Measurements from ENCODE around the gene LDAH. TPM values are rescaled to one million over a fixed set of nuclear protein-coding genes. Genes with fewer than 3 reads are reported as not detected.

The LDAH gene
- total RNA-seq, 2 experiments from 2014 or later, result 26.2 to 29.3 TPM

DNA sequence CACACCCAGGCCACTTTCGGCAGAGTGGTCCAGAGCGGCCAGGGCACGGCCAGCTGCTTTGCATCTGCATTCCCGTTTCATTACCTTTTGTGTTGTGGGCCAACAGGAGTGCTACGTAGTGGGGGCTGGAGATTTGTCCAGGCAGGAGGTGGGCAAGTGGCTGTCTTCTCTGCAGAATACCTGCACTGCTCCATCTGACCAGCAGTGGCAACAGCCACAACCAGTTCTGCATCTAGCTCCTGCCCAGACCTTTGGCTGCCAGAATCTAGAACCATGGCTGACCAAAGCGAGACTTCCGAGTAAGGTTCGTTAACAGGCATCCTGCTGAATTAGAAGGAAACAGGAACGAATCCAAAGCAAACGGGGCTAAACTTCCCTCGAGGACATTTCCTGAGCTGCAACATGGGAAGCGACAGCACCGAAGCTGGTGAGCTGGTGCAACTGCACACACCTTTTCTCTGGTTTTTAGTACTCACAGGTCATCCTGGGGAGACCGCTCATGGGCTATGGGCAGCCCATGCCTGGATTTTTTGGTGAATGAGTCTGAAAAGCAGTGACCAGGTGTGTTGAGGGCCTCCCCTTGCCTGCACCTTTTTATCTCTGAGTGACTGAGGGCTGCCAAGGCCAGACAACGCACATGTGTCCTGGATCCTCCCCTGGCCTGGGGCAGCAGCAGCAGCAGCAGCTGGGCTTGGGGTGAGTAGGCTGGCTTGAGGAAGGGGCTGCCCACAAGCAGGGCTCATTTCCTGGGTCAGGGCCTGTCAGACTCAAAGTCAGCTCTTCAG is 145.4 kb downstream of the LDAH start:
- peaks cover 8% of the 10 kb centered on the region for H3K36me3 Mint-ChIP-seq (ENCODE audit: low read depth)
- no peak for TF ChIP-seq CTCF (IDR thresholded peaks at IDR 0.05)
- H3K27ac Mint-ChIP-seq, result no peak overlapping the region
- POLR2A ChIA-PET, result no interaction called here
- no peak overlapping the region for H3K4me3 Mint-ChIP-seq
- CTCF ChIA-PET, result interaction anchor here (0.8 to 11.2 kb wide), 8 partner anchors 11 to 286 kb away, joined by 3 to 83 read pairs (median 4); partner anchors contain the start of gene GDF7
- DNase-seq, result no peak
- ATAC-seq, result no peak
- intact Hi-C loops (cut with micrococcal nuclease), result loop anchor here (5.0 kb wide), 1 partner anchor 290 kb away; no protein-coding TSS in a partner anchor
- no peaks in the 10 kb centered on the region for H3K9me3 Mint-ChIP-seq
- H3K4me1 Mint-ChIP-seq (ENCODE audit: low read depth), result no peaks in the 10 kb centered on the region
- H3K27me3 Mint-ChIP-seq, result peaks cover 5% of the 10 kb centered on the region

DNA sequence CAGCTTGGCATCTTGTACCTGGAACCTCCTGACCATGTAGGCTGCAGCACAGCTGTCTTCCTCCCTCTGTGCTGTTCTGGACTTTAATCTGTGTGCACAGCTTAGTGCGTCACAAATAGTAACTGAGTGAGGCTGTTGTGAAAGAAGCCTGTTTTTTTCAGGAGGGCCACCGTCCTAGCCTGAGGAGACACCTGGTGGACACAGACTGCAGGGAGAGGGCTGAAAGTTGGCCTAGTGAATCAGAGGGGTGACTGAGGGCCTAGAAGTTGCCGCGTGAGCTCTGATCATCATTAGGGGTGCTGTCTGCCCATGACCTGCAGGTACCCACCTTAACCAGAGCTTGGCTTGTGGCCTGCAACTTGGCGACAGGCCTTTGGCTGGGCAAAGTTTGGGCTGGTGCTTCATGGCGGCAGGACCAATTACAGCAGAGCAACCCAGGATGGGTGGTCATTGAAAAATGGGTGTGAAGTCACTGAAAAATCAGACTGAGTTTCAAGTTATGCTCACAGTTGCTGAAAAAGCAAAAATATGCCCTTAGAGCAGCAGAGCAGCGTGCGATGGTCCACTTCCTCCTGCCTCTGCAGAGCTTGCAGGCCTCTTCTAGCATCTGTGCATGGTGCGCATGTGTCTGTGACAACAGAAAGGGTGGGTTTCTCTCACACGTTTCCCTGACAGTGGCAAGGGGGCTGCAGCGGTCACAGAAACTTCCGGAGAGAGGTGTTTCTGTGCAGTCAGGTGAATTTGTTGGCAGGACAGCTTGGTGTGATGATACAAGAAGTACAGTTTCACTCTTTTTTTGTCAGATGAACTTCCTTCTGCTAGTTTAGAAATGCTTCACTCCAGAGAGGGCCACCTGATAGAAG is 146.3 kb downstream of the LDAH start:
- POLR2A ChIA-PET, result interaction anchor here (1.3 kb wide), 1 partner anchor 25 kb away, joined by 3 read pairs; no protein-coding TSS in a partner anchor
- intact Hi-C loops (cut with micrococcal nuclease), result loop anchor here (5.0 kb wide), 1 partner anchor 291 kb away; no protein-coding TSS in a partner anchor

GRCh38 chr2:20675701-20676352 is 147.1 kb downstream of the LDAH start:
- ChIA-PET POLR2A (interaction anchor here (0.8 to 1.3 kb wide), 3 partner anchors 10 to 229 kb away, joined by 3 to 5 read pairs (median 3); partner anchors contain the start of gene RHOB), CTCF (interaction anchor here (1.0 to 11.2 kb wide), 5 partner anchors 10 to 288 kb away, joined by 3 to 83 read pairs (median 6); no protein-coding TSS in a partner anchor)
- TF ChIP-seq CTCF (IDR thresholded peaks at IDR 0.05), result no peak
- intact Hi-C loops (cut with micrococcal nuclease), result loop anchor here (5.0 kb wide), 1 partner anchor 291 kb away; no protein-coding TSS in a partner anchor
- ATAC-seq (peak; percentile 61), DNase-seq (peak; percentile 27)
- Mint-ChIP-seq H3K4me3 (no peak overlapping the region), H3K9me3 (no peaks in the 10 kb centered on the region), H3K4me1 (ENCODE audit: low read depth) (no peaks in the 10 kb centered on the region), H3K36me3 (ENCODE audit: low read depth) (peaks cover 2% of the 10 kb centered on the region), H3K27me3 (peaks cover 18% of the 10 kb centered on the region), H3K27ac (no peak overlapping the region)

More for the DNA sequence above, 146.3 kb downstream of the LDAH start:
- no peaks in the 10 kb centered on the region for H3K4me1 Mint-ChIP-seq (ENCODE audit: low read depth)
- H3K27ac Mint-ChIP-seq, result no peak overlapping the region
- no peaks in the 10 kb centered on the region for H3K9me3 Mint-ChIP-seq
- peaks cover 2% of the 10 kb centered on the region for H3K36me3 Mint-ChIP-seq (ENCODE audit: low read depth)
- H3K4me3 Mint-ChIP-seq, result no peak overlapping the region
- peaks cover 12% of the 10 kb centered on the region for H3K27me3 Mint-ChIP-seq
- ATAC-seq (no peak), DNase-seq (no peak)
- CTCF ChIA-PET, result interaction anchor here (0.9 to 11.2 kb wide), 8 partner anchors 11 to 287 kb away, joined by 3 to 83 read pairs (median 5); no protein-coding TSS in a partner anchor
- no peak for TF ChIP-seq CTCF (IDR thresholded peaks at IDR 0.05)

GRCh38 chr2:20674974-20675679 is 147.8 kb downstream of the LDAH start:
- Mint-ChIP-seq H3K4me3 (no peak overlapping the region), H3K9me3 (no peaks in the 10 kb centered on the region), H3K36me3 (ENCODE audit: low read depth) (no peaks in the 10 kb centered on the region), H3K27me3 (peaks cover 21% of the 10 kb centered on the region), H3K27ac (no peak overlapping the region), H3K4me1 (ENCODE audit: low read depth) (no peaks in the 10 kb centered on the region)
- ATAC-seq, result no peak
- ChIA-PET POLR2A (interaction anchor here (0.7 to 1.3 kb wide), 4 partner anchors 9 to 228 kb away, joined by 3 to 5 read pairs (median 3); partner anchors contain the start of gene RHOB), CTCF (interaction anchor here (0.9 to 11.2 kb wide), 4 partner anchors 9 to 288 kb away, joined by 4 to 83 read pairs (median 5); no protein-coding TSS in a partner anchor)
- intact Hi-C loops (cut with micrococcal nuclease), result loop anchor here (5.0 kb wide), 1 partner anchor 292 kb away; no protein-coding TSS in a partner anchor
- no peak for TF ChIP-seq CTCF (IDR thresholded peaks at IDR 0.05)
- no peak for DNase-seq

Measured in activated CD8-positive, alpha-beta T cell treated with anti-CD3 and anti-CD28 coated beads for 36 hours (primary cell).